Measurements from ENCODE around the gene TCF12.

The TCF12 gene

GRCh38 chr15:57203906-57204305, 285.5 kb downstream of the TCF12 start:
- in situ Hi-C loops (cut with MboI; ENCODE audit: low sequenced_read_pairs): no loop called here

- in situ Hi-C loops (cut with MboI; ENCODE audit: low sequenced_read_pairs): no loop called here
Measured at GRCh38 chr15:57205027-57205855, 286.8 kb downstream of the TCF12 start.

- in situ Hi-C loops (cut with MboI; ENCODE audit: low sequenced_read_pairs): no loop called here
Measured at GRCh38 chr15:57205996-57206395, 287.6 kb downstream of the TCF12 start.

- in situ Hi-C loops (cut with MboI; ENCODE audit: low sequenced_read_pairs): no loop called here
Measured at GRCh38 chr15:57213862-57214261, 295.4 kb downstream of the TCF12 start.

GRCh38 chr15:57215326-57215725, 296.9 kb downstream of the TCF12 start:
- in situ Hi-C loops (cut with MboI; ENCODE audit: low sequenced_read_pairs): no loop called here

- in situ Hi-C loops (cut with MboI; ENCODE audit: low sequenced_read_pairs): no loop called here
Measured at GRCh38 chr15:57215881-57216280, 297.4 kb downstream of the TCF12 start.

- in situ Hi-C loops (cut with MboI; ENCODE audit: low sequenced_read_pairs): no loop called here
Measured at GRCh38 chr15:57216288-57216687, 297.8 kb downstream of the TCF12 start.

- in situ Hi-C loops (cut with MboI; ENCODE audit: low sequenced_read_pairs): no loop called here
Measured at GRCh38 chr15:57217778-57218598, 299.5 kb downstream of the TCF12 start.

GRCh38 chr15:57218826-57219576, 300.6 kb downstream of the TCF12 start:
- in situ Hi-C loops (cut with MboI; ENCODE audit: low sequenced_read_pairs): no loop called here

- in situ Hi-C loops (cut with MboI; ENCODE audit: low sequenced_read_pairs): no loop called here
Measured at GRCh38 chr15:57220205-57220604, 301.8 kb downstream of the TCF12 start.

- in situ Hi-C loops (cut with MboI; ENCODE audit: low sequenced_read_pairs): no loop called here
Measured at GRCh38 chr15:57221134-57221533, 302.7 kb downstream of the TCF12 start.

- in situ Hi-C loops (cut with MboI; ENCODE audit: low sequenced_read_pairs): no loop called here
Measured at GRCh38 chr15:57223345-57223744, 304.9 kb downstream of the TCF12 start.

GRCh38 chr15:57223887-57224286, 305.4 kb downstream of the TCF12 start:
- in situ Hi-C loops (cut with MboI; ENCODE audit: low sequenced_read_pairs): no loop called here

GRCh38 chr15:57224664-57225063, 306.2 kb downstream of the TCF12 start:
- in situ Hi-C loops (cut with MboI; ENCODE audit: low sequenced_read_pairs): no loop called here

GRCh38 chr15:57227166-57227565, 308.7 kb downstream of the TCF12 start:
- in situ Hi-C loops (cut with MboI; ENCODE audit: low sequenced_read_pairs): no loop called here

- in situ Hi-C loops (cut with MboI; ENCODE audit: low sequenced_read_pairs): no loop called here
Measured at GRCh38 chr15:57227899-57228298, 309.5 kb downstream of the TCF12 start.

GRCh38 chr15:57228395-57228794, 310.0 kb downstream of the TCF12 start:
- in situ Hi-C loops (cut with MboI; ENCODE audit: low sequenced_read_pairs): no loop called here

GRCh38 chr15:57229051-57229450, 310.6 kb downstream of the TCF12 start:
- in situ Hi-C loops (cut with MboI; ENCODE audit: low sequenced_read_pairs): no loop called here

- in situ Hi-C loops (cut with MboI; ENCODE audit: low sequenced_read_pairs): no loop called here
Measured at GRCh38 chr15:57231559-57231958, 313.1 kb downstream of the TCF12 start.

GRCh38 chr15:57234156-57234555, 315.7 kb downstream of the TCF12 start:
- in situ Hi-C loops (cut with MboI; ENCODE audit: low sequenced_read_pairs): no loop called here

- in situ Hi-C loops (cut with MboI; ENCODE audit: low sequenced_read_pairs): no loop called here
Measured at GRCh38 chr15:57235186-57235585, 316.7 kb downstream of the TCF12 start.

Measured in hTERT RPE-1 (cell line).